ENCODE data around the gene DGKD.
"Not testable (repeated sequence)": the region's sequence is repeated elsewhere in the genome, so short reads cannot be mapped to it uniquely, and the experiment has no call there.

The DGKD gene

GRCh38 chr2:233361297-233361696, 7.0 kb downstream of the DGKD start:
- DNase-seq, result no peak

GRCh38 chr2:233362742-233363141, 8.4 kb downstream of the DGKD start:
- DNase-seq, result no peak

GRCh38 chr2:233363744-233364235, 9.5 kb downstream of the DGKD start:
- DNase-seq, result no peak

GRCh38 chr2:233365861-233366520, 11.7 kb downstream of the DGKD start:
- DNase-seq, result no peak

- DNase-seq, result no peak
Measured at GRCh38 chr2:233367586-233367985, 13.3 kb downstream of the DGKD start.

- DNase-seq, result no peak
Measured at GRCh38 chr2:233368756-233369155, 14.5 kb downstream of the DGKD start.

- DNase-seq, result no peak
Measured at GRCh38 chr2:233369462-233369861, 15.2 kb downstream of the DGKD start.

- no peak for DNase-seq
Measured at GRCh38 chr2:233369897-233370685, 15.8 kb downstream of the DGKD start.

GRCh38 chr2:233371641-233372040, 17.3 kb downstream of the DGKD start:
- DNase-seq, result no peak

- DNase-seq, result no peak
Measured at GRCh38 chr2:233372855-233373254, 18.6 kb downstream of the DGKD start.

- DNase-seq, result no peak
Measured at GRCh38 chr2:233373316-233373715, 19.0 kb downstream of the DGKD start.

- not testable (repeated sequence) for DNase-seq
Measured at GRCh38 chr2:233374776-233375175, 20.5 kb downstream of the DGKD start.

- DNase-seq, result no peak
Measured at GRCh38 chr2:233375490-233376314, 21.4 kb downstream of the DGKD start.

- no peak for DNase-seq
Measured at GRCh38 chr2:233379034-233379433, 24.7 kb downstream of the DGKD start.

- no peak for DNase-seq
Measured at GRCh38 chr2:233379441-233379840, 25.1 kb downstream of the DGKD start.

GRCh38 chr2:233380132-233380895, 26.0 kb downstream of the DGKD start:
- DNase-seq, result no peak

- DNase-seq, result no peak
Measured at GRCh38 chr2:233380995-233381637, 26.8 kb downstream of the DGKD start.

GRCh38 chr2:233381638-233381995, 27.3 kb downstream of the DGKD start:
- DNase-seq, result no peak

- DNase-seq, result no peak
Measured at GRCh38 chr2:233384015-233384414, 29.7 kb downstream of the DGKD start.

- no peak for DNase-seq
Measured at GRCh38 chr2:233384811-233385488, 30.7 kb downstream of the DGKD start.

- DNase-seq, result no peak
Measured at GRCh38 chr2:233385489-233386044, 31.3 kb downstream of the DGKD start.
